CD14-positive monocyte (primary cell): ENCODE data around the gene C19orf12. TPM values are rescaled to one million over a fixed set of nuclear protein-coding genes. Genes with fewer than 3 reads are reported as not detected.
A peak's percentile ranks its signal among the peaks of the same experiment; 100 is the strongest.

Source experiments
- DNase-seq, 3 donors: peaks; one replicate each; pipeline ENCODE4 v3.0.0-alpha.2; 2011 to 2022
- H2AFZ ChIP-seq: 2 replicates; pipeline ENCODE4 v1.6.0; 2012; ENCODE audit warnings: mild to moderate bottlenecking, low read depth, low read length, inconsistent platforms; ENCODE audit not compliant: insufficient read depth, poor library complexity, severe bottlenecking
- H3K27ac ChIP-seq, 2 donors: 1 replicate in 1 of 2; 2 replicates in 1 of 2; pipeline ENCODE4 v1.5.1; 2012 to 2013; ENCODE audit warnings: low read length in 2 of 2, control low read depth in 1 of 2, inconsistent platforms in 1 of 2, low read depth in 1 of 2, mild to moderate bottlenecking in 1 of 2
- H3K27me3 ChIP-seq, 2 donors: one replicate each; pipeline versions ENCODE4 v1.6.0 to v1.6.1; 2011 to 2013; ENCODE audit warnings: low read length in 2 of 2; ENCODE audit not compliant: control insufficient read depth in 2 of 2, insufficient read depth in 2 of 2
- H3K36me3 ChIP-seq, 2 donors: replicated peaks in 1 of 2; 1 replicate in 1 of 2; 2 replicates in 1 of 2; pipeline versions ENCODE4 v1.5.1 to v1.6.1; 2012 to 2013; ENCODE audit warnings: low read length in 2 of 2, control low read depth in 1 of 2, inconsistent platforms in 1 of 2, mild to moderate bottlenecking in 1 of 2; ENCODE audit not compliant: insufficient read depth in 2 of 2, control insufficient read depth in 1 of 2
- H3K4me1 ChIP-seq, 2 donors: 1 replicate in 1 of 2; 2 replicates in 1 of 2; pipeline versions ENCODE4 v1.5.1 to v1.6.1; 2012 to 2013; ENCODE audit warnings: low read length in 2 of 2, control low read depth in 1 of 2, inconsistent platforms in 1 of 2, mild to moderate bottlenecking in 1 of 2, moderate library complexity in 1 of 2; ENCODE audit not compliant: insufficient read depth in 2 of 2, control insufficient read depth in 1 of 2
- H3K4me2 ChIP-seq: replicated peaks from 2 replicates; pipeline ENCODE3; 2012; ENCODE audit warnings: low read length, moderate library complexity, mild to moderate bottlenecking; ENCODE audit not compliant: poor library complexity, severe bottlenecking; ENCODE audit errors: extremely low read depth
- H3K4me3 ChIP-seq, 3 experiments: fragments of 200-600 bp in 1 of 3; sonication (generic) in 1 of 3; replicated peaks in 1 of 3; 1 replicate in 2 of 3; 2 replicates in 1 of 3; pipeline ENCODE4 v1.5.1; 2011 to 2013; ENCODE audit warnings: low read length in 3 of 3, mild to moderate bottlenecking in 3 of 3, control low read depth in 2 of 3, low read depth in 2 of 3, inconsistent platforms in 1 of 3, moderate library complexity in 1 of 3
- H3K79me2 ChIP-seq: 2 replicates; pipeline ENCODE4 v1.6.0; 2012; ENCODE audit warnings: mild to moderate bottlenecking, control low read depth, inconsistent platforms, low read length, moderate library complexity; ENCODE audit not compliant: insufficient read depth
- H3K9ac ChIP-seq: 2 replicates; pipeline ENCODE4 v1.6.0; 2017; ENCODE audit warnings: low read length, mild to moderate bottlenecking; ENCODE audit not compliant: insufficient read depth, poor library complexity, severe bottlenecking
- H3K9me3 ChIP-seq, 2 donors: replicated peaks in 1 of 2; 1 replicate in 1 of 2; 2 replicates in 1 of 2; pipeline versions ENCODE4 v1.5.1 to v1.6.1; 2012 to 2013; ENCODE audit warnings: low read length in 2 of 2, control low read depth in 1 of 2; ENCODE audit not compliant: control insufficient read depth in 1 of 2, insufficient read depth in 1 of 2
- H4K20me1 ChIP-seq: 2 replicates; pipeline ENCODE4 v1.6.0; 2012; ENCODE audit warnings: mild to moderate bottlenecking, low read length, control low read depth, moderate library complexity; ENCODE audit not compliant: insufficient read depth
- H3K27ac Mint-ChIP-seq, 7 donors: one replicate each; pipeline ENCODE4 v1.8.0; 2020; ENCODE audit warnings: mild to moderate bottlenecking in 7 of 7, mixed read lengths in 7 of 7, moderate library complexity in 6 of 7, inconsistent platforms in 2 of 7
- H3K27me3 Mint-ChIP-seq, 3 donors: one replicate each; pipeline ENCODE4 v1.8.0; 2021 to 2022; ENCODE audit warnings: low read depth in 3 of 3, mild to moderate bottlenecking in 3 of 3, mixed read lengths in 3 of 3, moderate library complexity in 3 of 3, inconsistent platforms in 1 of 3
- H3K36me3 Mint-ChIP-seq, 2 donors: one replicate each; pipeline ENCODE4 v1.8.0; 2020; ENCODE audit warnings: mixed read lengths in 2 of 2, inconsistent platforms in 1 of 2, mild to moderate bottlenecking in 1 of 2
- H3K4me1 Mint-ChIP-seq: one replicate; pipeline ENCODE4 v1.8.0; 2020; ENCODE audit warnings: mild to moderate bottlenecking, mixed read lengths
- H3K4me3 Mint-ChIP-seq, 2 donors: one replicate each; pipeline ENCODE4 v1.8.0; 2020; ENCODE audit warnings: mild to moderate bottlenecking in 2 of 2, mixed read lengths in 2 of 2, moderate library complexity in 1 of 2
- H3K9me3 Mint-ChIP-seq, 7 donors: one replicate each; pipeline ENCODE4 v1.8.0; 2020 to 2022; ENCODE audit warnings: mixed read lengths in 7 of 7, mild to moderate bottlenecking in 6 of 7, moderate library complexity in 6 of 7, inconsistent platforms in 2 of 7
- WGBS: methylation state at CpG from one replicate; pipeline ENCODE4 v1.1.5; 2013; ENCODE audit warnings: missing lambda C conversion rate; ENCODE audit not compliant: insufficient coverage; 5-methylcytosine and 5-hydroxymethylcytosine counted together
- intact Hi-C, 2 donors: fragments of 100-400 bp; cut with micrococcal nuclease; formaldehyde crosslinking; loops; one replicate each; pipeline versions ENCODE4 v1.15.0 to v1.15.1; 2023
- polyA plus RNA-seq, 3 donors: library from polyadenylated mRNA; depleted of rRNA in 1 of 3; unstranded in 2 of 3; stranded (reverse) in 1 of 3; fragments of 300-500 nt in 2 of 3; fragments of >200 nt in 1 of 3; fragmentation: Illumina TruSeq in 2 of 3; gene quantifications; 1 replicate in 2 of 3; 2 replicates in 1 of 3; pipeline ENCODE4 v1.2.3, GENCODE V29; 2012 to 2021
- TF ChIP-seq, protein P1 (sequence below): fragments of 200-600 bp; IDR thresholded peaks from one replicate; pipeline ENCODE4 v1.8.0; 2022; ENCODE audit warnings: antibody characterized with exemption, mild to moderate bottlenecking

C19orf12 gene
- polyA plus RNA-seq, 3 donors, result 6.0 to 8.0 (median 6.8) TPM

DNA sequence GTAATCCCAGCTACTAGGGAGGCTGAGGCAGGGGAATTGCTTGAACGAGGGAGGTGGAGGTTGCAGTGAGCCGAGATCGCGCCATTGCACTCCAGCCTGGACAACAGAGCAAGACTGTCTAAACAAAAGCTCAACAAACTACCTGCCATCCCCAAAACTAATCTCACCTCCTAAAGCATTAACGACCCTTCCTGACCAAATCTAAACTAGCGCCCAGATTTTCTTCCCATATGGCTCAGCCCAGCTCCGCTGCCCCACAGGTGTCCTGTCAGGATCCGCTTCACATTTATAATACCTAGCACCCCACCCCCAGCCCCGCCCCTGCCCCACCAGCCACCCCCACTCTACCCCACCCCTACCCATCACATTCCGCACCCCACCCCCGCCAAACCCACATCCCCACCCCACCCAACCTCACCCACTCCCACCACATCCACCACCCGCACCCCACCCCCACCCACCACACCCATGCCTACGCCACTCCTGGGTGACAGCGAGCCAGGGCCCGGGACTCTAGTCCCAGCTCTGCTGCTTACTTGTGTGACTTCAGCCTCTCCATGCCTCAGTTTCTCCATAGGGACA, 599 bp downstream of the C19orf12 start:
- H3K4me3 ChIP-seq, result peak overlapping the region; percentile 81 to 95 (median 87)
- Mint-ChIP-seq H3K4me3 (peak overlapping the region; percentile 67 to 74), H3K36me3 (peaks cover 2 to 6% of the 10 kb centered on the region in 2 donors), H3K4me1 (peaks cover 39% of the 10 kb centered on the region), H3K9me3 (no peaks in the 10 kb centered on the region), H3K27me3 (peaks cover 0 to 3% (median 2%) of the 10 kb centered on the region in 3 donors), H3K27ac (peak overlapping the region in 4 of 7 donors; percentile 58 to 69 (median 62))
- peaks cover under 1% of the 10 kb centered on the region for H4K20me1 ChIP-seq
- peaks cover 16 to 22% of the 10 kb centered on the region in 2 donors for H3K4me1 ChIP-seq
- no peak for DNase-seq
- intact Hi-C loops, result loop anchor here in 1 of 2 donors (2.0 kb wide), 1 partner anchor 104 kb away; no protein-coding TSS in a partner anchor
- no peaks in the 10 kb centered on the region for H3K36me3 ChIP-seq
- no peaks in the 10 kb centered on the region for H3K9me3 ChIP-seq
- peak overlapping the region; percentile 92 for H3K4me2 ChIP-seq
- WGBS, result 83% methylated on average over 2 of the region's 15 CpGs
- H3K27ac ChIP-seq, result peak overlapping the region in 1 of 2 donors; percentile 93
- no peaks in the 10 kb centered on the region for H3K27me3 ChIP-seq
- H3K9ac ChIP-seq, result peak overlapping the region; percentile 96
- H2AFZ ChIP-seq, result peak overlapping the region; percentile 97
- H3K79me2 ChIP-seq, result peaks cover 35% of the 10 kb centered on the region
- TF ChIP-seq, protein P1, sequence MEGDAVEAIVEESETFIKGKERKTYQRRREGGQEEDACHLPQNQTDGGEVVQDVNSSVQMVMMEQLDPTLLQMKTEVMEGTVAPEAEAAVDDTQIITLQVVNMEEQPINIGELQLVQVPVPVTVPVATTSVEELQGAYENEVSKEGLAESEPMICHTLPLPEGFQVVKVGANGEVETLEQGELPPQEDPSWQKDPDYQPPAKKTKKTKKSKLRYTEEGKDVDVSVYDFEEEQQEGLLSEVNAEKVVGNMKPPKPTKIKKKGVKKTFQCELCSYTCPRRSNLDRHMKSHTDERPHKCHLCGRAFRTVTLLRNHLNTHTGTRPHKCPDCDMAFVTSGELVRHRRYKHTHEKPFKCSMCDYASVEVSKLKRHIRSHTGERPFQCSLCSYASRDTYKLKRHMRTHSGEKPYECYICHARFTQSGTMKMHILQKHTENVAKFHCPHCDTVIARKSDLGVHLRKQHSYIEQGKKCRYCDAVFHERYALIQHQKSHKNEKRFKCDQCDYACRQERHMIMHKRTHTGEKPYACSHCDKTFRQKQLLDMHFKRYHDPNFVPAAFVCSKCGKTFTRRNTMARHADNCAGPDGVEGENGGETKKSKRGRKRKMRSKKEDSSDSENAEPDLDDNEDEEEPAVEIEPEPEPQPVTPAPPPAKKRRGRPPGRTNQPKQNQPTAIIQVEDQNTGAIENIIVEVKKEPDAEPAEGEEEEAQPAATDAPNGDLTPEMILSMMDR, result no peak

DNA sequence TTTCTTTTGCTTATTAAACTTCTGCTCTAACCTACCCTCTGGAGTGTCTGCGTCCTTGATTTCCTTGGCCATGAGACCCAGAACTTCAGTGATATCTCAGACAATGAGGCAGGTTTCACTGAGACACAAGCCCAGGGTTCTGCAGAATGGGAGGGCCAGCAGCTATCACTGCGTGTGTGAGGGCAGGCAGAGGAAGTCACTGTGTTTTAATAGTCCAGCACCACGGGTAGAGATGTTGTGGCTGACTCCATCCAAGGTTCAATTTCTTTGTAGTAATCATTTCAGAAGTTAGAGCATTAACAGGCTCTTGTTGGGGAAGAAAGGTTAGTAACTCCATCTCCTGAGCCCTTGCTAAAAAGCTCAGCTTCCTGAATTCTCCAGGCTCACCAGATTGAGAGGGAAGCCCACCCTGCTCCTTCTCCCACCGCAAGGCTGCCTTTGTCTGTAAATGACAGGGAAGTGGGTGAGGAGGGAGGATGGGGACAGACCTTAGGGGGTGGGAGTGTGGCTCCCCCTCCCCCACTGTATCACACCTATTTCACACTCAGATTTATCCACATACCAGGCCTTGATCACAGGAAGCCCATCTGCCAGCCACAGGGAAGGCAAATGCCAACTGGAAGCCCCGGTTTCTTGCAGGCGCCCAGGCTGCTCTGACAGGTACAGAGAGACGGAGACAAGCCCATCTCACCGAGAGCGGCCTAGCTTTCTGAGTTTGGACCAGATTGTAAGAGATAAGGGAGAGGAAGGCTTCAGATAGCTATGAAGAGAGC, 2.1 kb downstream of the C19orf12 start:
- TF ChIP-seq, protein P1, result no peak
- peaks cover 0 to 3% (median 2%) of the 10 kb centered on the region in 3 donors for H3K27me3 Mint-ChIP-seq
- Histone ChIP-seq H3K9me3 (no peaks in the 10 kb centered on the region), H3K4me2 (no peak overlapping the region), H3K27ac (no peak overlapping the region), H3K36me3 (peaks cover 3 to 10% of the 10 kb centered on the region in 2 donors), H3K79me2 (peaks cover 37% of the 10 kb centered on the region), H3K27me3 (no peaks in the 10 kb centered on the region), H3K4me1 (peaks cover 16 to 22% of the 10 kb centered on the region in 2 donors), H2AFZ (no peak overlapping the region), H4K20me1 (peaks cover 11% of the 10 kb centered on the region), H3K9ac (no peak overlapping the region), H3K4me3 (no peak overlapping the region)
- no peak for DNase-seq
- H3K9me3 Mint-ChIP-seq, result no peaks in the 10 kb centered on the region
- WGBS, result 80% methylated on average over 2 of the region's 9 CpGs
- H3K36me3 Mint-ChIP-seq, result peaks cover 5 to 16% of the 10 kb centered on the region in 2 donors
- H3K4me3 Mint-ChIP-seq, result no peak overlapping the region
- intact Hi-C loops, result no loop called here
- peaks cover 39% of the 10 kb centered on the region for H3K4me1 Mint-ChIP-seq
- H3K27ac Mint-ChIP-seq, result peak overlapping the region in 2 of 7 donors; percentile 22
